CD4-positive, alpha-beta T cell treated with Interleukin-6 for 4 hours (primary cell): ENCODE results near the gene DBF4.
A peak's percentile ranks its signal among the peaks of the same experiment; 100 is the strongest.
"Not testable (repeated sequence)": the region's sequence is repeated elsewhere in the genome, so short reads cannot be mapped to it uniquely, and the experiment has no call there.

Source experiments
- DNase-seq: peaks from one replicate; pipeline ENCODE4 v3.0.0-alpha.2; 2020; ENCODE audit warnings: mixed read lengths

The DBF4 gene

GRCh38 chr7:87876040-87876868, at the start of gene DBF4, which contains the start of gene SLC25A40:
TSS of gene DBF4 (plus strand) at chr7:87876493. CDS start at chr7:87876733, 240 bp downstream.
TSS of gene SLC25A40 (minus strand) at chr7:87876360. CDS start at chr7:87858727, 17,633 bp downstream.
- DNase-seq: peak; percentile 97

GRCh38 chr7:87828383-87828782, 47.9 kb upstream of the DBF4 start:
- DNase-seq: not testable (repeated sequence)

GRCh38 chr7:87831097-87831496, 45.2 kb upstream of the DBF4 start:
- no peak for DNase-seq

- DNase-seq: no peak
Measured at GRCh38 chr7:87833130-87833529, 43.2 kb upstream of the DBF4 start.

GRCh38 chr7:87837597-87837996, 38.7 kb upstream of the DBF4 start:
- no peak for DNase-seq

GRCh38 chr7:87850836-87851593, 25.3 kb upstream of the DBF4 start:
- DNase-seq: no peak

GRCh38 chr7:87852306-87852705, 24.0 kb upstream of the DBF4 start:
- DNase-seq: no peak

GRCh38 chr7:87853237-87853864, 22.9 kb upstream of the DBF4 start:
- DNase-seq: no peak

GRCh38 chr7:87858417-87859100, 17.7 kb upstream of the DBF4 start:
- no peak for DNase-seq

- no peak for DNase-seq
Measured at GRCh38 chr7:87866089-87866488, 10.2 kb upstream of the DBF4 start.

- not testable (repeated sequence) for DNase-seq
Measured at GRCh38 chr7:87866533-87866932, 9.8 kb upstream of the DBF4 start.

GRCh38 chr7:87870471-87870870, 5.8 kb upstream of the DBF4 start:
- DNase-seq: no peak

GRCh38 chr7:87872346-87872745, 3.9 kb upstream of the DBF4 start:
- DNase-seq: no peak

- not testable (repeated sequence) for DNase-seq
Measured at GRCh38 chr7:87873328-87873727, 3.0 kb upstream of the DBF4 start.

GRCh38 chr7:87874066-87874465, 2.2 kb upstream of the DBF4 start:
- DNase-seq: no peak

- no peak for DNase-seq
Measured at GRCh38 chr7:87875151-87876039, 898 bp upstream of the DBF4 start.

- DNase-seq: peak; percentile 55
Measured at GRCh38 chr7:87876869-87877234, 559 bp downstream of the DBF4 start.

GRCh38 chr7:87877366-87878040, 1.2 kb downstream of the DBF4 start:
- DNase-seq: no peak

GRCh38 chr7:87878208-87878735, 2.0 kb downstream of the DBF4 start:
- no peak for DNase-seq

- DNase-seq: no peak
Measured at GRCh38 chr7:87882151-87882937, 6.1 kb downstream of the DBF4 start.
